IPS DF 6.9 (cell line): ENCODE measurements around the gene GREB1.

Source experiments
- DNase-seq: peaks from one replicate; pipeline ENCODE4 v3.0.0-alpha.2; 2013; ENCODE audit warnings: low read depth, low spot score
- H3K27ac ChIP-seq: one replicate; pipeline ENCODE4 v1.5.1; 2013; ENCODE audit warnings: low read length, control low read depth
- H3K27me3 ChIP-seq: 2 replicates; pipeline ENCODE4 v1.6.1; 2013; ENCODE audit warnings: mild to moderate bottlenecking, low read length; ENCODE audit not compliant: control insufficient read depth, insufficient read depth
- H3K36me3 ChIP-seq: 2 replicates; pipeline ENCODE4 v1.6.1; 2013; ENCODE audit warnings: low read length; ENCODE audit not compliant: control insufficient read depth, insufficient read depth
- H3K4me1 ChIP-seq: 2 replicates; pipeline ENCODE4 v1.6.1; 2013; ENCODE audit warnings: low read length; ENCODE audit not compliant: control insufficient read depth, insufficient read depth
- H3K4me3 ChIP-seq: 2 replicates; pipeline ENCODE4 v1.5.1; 2013; ENCODE audit warnings: mild to moderate bottlenecking, low read length
- H3K9me3 ChIP-seq: 2 replicates; pipeline ENCODE4 v1.6.1; 2013; ENCODE audit warnings: low read length, inconsistent platforms; ENCODE audit not compliant: control insufficient read depth, insufficient read depth
- WGBS: extraction: QIAGEN DNeasy Blood & Tissue Kit; methylation state at CpG from one replicate; pipeline ENCODE4 v1.1.7; 2013; ENCODE audit warnings: mixed read lengths, missing lambda C conversion rate; ENCODE audit not compliant: insufficient read length, insufficient coverage; 5-methylcytosine and 5-hydroxymethylcytosine counted together

The GREB1 gene

DNA sequence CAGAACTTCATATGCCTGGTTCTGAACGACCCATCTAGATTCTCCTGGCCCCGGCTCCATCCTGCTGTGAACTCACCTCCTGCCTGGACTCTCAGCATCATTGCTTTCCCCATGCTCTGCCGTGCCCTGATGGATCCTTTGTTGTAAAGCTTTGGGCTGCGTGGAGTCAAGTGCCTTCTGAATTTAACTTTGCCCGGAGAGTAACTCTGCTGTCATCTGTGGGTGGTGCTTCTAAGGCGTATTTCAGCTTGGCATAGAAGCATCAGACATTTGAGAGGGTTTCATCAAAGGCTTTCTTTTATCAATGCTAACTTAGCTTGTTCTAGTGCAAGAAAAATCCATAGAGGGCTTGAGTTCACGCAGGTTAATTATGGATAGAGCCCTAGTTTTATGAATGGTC is 8.1 kb upstream of the GREB1 start:
- Histone ChIP-seq H3K9me3 (no peaks in the 10 kb centered on the region), H3K36me3 (no peaks in the 10 kb centered on the region), H3K27ac (no peak overlapping the region), H3K4me1 (peaks cover 3% of the 10 kb centered on the region; the same call in 1 of the 2 replicates), H3K4me3 (no peak overlapping the region), H3K27me3 (no peaks in the 10 kb centered on the region)
- no CpG with 5 or more reads among the region's 7 CpGs for WGBS
- DNase-seq, result no peak

DNA sequence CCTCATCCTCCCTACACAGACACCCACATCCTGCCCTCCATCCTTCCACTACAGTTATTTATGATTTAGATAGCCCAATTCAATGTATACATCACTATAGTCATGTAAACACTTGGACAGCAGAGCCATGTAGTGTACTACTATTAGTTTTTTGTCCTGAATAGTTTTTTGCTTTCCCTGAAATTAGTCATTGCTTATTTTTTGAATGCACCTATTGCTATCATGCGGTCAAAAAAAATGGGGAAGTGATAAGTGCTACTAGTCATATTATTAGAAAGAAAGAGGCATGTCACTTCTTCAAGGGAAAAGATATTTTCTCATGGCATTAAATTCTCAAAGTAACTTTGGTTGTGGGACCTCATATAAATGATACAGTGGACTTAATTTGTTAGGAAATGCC is 6.8 kb upstream of the GREB1 start:
- no peak for DNase-seq
- no CpG with 5 or more reads among the region's 1 CpG for WGBS

GRCh38 chr2:11528228-11528627 is 5.6 kb upstream of the GREB1 start:
- Histone ChIP-seq H3K27ac (no peak overlapping the region), H3K27me3 (no peaks in the 10 kb centered on the region), H3K4me1 (peaks cover 3% of the 10 kb centered on the region; the same call in 1 of the 2 replicates), H3K4me3 (no peak overlapping the region), H3K36me3 (no peaks in the 10 kb centered on the region), H3K9me3 (no peaks in the 10 kb centered on the region)
- no peak for DNase-seq
- no CpG with 5 or more reads among the region's 3 CpGs for WGBS

More for the DNA sequence above, 6.8 kb upstream of the GREB1 start:
- peaks cover 3% of the 10 kb centered on the region; the same call in 1 of the 2 replicates for H3K4me1 ChIP-seq
- no peaks in the 10 kb centered on the region for H3K36me3 ChIP-seq
- H3K27ac ChIP-seq, result no peak overlapping the region
- H3K4me3 ChIP-seq, result no peak overlapping the region
- H3K27me3 ChIP-seq, result no peaks in the 10 kb centered on the region
- H3K9me3 ChIP-seq, result no peaks in the 10 kb centered on the region

- Histone ChIP-seq H3K4me3 (no peak overlapping the region), H3K27me3 (no peaks in the 10 kb centered on the region), H3K27ac (no peak overlapping the region), H3K36me3 (no peaks in the 10 kb centered on the region), H3K4me1 (0 out of 2 replicates have a peak, but pooled peaks cover 2% of the 10 kb centered on the region), H3K9me3 (no peaks in the 10 kb centered on the region)
- no peak for DNase-seq
- no CpG with 5 or more reads among the region's 6 CpGs for WGBS
Measured at GRCh38 chr2:11530864-11531465, 2.9 kb upstream of the GREB1 start.

DNA sequence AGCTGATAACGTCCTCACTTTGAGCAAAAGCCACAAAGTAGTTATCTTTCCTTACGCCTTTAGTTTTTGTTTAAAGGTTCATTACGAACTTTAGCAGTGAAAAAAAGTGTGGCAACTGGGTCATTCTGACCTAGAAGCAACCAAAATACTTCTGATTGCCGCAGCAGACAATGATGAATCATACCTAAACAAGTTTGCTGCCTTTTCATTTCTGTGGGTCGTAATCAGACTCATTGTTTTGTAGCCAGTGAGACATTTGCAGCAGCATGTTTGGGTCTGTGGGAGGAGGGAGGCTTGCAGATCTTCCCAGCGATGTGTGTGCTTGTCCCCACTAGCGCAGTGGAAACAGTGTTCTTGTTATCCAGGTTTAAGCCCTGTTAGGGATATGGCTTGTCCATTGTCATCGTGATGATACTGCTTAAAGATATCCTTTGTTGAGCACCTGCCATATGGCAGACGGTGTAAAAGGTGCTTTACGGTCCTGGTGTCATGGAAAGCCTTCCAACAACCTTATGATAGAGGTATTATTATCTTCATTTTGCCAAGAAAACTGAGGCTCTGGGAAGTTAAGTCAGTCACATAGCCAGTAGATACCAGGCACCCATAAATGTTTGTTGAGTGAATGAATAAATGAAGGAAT is 1.3 kb upstream of the GREB1 start:
- H3K36me3 ChIP-seq, result no peaks in the 10 kb centered on the region
- H3K9me3 ChIP-seq, result no peaks in the 10 kb centered on the region
- no peaks in the 10 kb centered on the region for H3K27me3 ChIP-seq
- no CpG with 5 or more reads among the region's 10 CpGs for WGBS
- H3K27ac ChIP-seq, result no peak overlapping the region
- DNase-seq, result no peak
- 0 out of 2 replicates have a peak, but pooled peaks cover 2% of the 10 kb centered on the region for H3K4me1 ChIP-seq
- H3K4me3 ChIP-seq, result no peak overlapping the region

DNA sequence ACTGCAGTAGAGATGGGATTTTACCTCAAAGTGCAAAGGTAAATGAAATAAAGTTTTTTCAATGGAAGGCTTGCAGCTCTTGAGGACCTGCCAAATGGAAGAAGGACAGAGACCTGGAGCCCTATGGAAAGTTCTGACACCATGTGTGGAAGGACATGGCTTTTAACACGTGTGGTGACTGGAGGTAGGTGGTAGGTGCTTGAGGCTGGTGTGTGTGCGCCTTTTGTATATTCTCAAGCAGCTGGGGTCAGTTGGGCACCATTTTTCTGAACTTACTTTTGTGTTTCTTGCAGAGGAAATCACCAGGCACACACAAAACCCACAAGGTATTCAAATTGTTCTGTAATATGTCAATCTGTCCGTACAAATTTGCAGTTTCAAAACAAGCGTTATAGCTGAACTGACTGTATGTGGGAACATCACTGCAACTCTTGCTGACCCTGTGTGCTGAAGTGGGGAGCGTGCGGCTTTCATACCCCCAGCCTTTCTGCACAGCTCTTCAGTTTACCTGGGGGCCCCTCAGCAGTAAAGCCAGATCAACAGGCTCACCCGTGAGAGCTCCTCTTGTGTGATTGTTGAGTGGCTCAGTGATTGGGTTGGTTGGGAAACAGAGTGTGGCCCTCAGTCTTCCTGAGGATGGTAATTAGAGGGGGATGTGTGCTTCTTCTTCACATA is 363 bp downstream of the GREB1 start:
- Histone ChIP-seq H3K27ac (no peak overlapping the region), H3K27me3 (no peaks in the 10 kb centered on the region), H3K4me3 (no peak overlapping the region), H3K4me1 (peaks cover 4% of the 10 kb centered on the region), H3K36me3 (no peaks in the 10 kb centered on the region), H3K9me3 (no peaks in the 10 kb centered on the region)
- WGBS, result no CpG with 5 or more reads among the region's 7 CpGs
- no peak for DNase-seq

DNA sequence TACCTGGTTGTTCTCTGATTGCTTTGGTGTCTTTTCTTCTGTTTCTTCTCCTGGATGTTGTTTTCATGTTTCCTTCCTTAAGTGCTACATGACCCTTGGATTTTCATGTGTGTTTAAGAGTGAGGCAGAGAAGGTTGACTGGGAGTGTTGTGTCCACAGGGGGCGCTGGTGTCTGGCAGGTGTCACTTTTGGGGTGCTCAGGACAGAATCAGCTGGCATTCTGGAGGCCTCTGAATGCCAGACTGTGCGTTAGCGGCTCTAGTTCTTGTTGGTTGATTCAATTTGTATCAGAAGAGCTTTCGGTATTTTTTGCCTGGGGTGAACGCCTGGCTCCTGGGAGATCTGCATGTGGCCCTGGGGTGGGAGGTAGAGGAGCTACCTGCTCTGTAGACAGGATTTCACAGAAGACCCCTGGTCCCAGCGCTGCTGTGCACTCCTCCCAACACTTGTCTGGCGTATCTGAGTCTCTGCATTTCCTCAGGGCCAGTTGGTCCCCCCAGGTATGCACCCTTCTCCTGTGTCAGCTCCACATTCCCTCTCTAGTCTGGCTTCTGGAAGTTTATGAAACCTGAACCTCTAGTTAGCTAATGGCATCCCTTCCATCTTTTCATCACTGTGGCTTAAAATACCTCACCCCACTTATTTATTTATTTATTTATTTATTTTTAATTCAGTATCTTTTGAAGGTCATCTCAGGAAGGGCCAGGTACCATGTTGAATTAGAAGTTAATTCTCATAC is 1.1 kb downstream of the GREB1 start:
- Histone ChIP-seq H3K36me3 (no peaks in the 10 kb centered on the region), H3K9me3 (no peaks in the 10 kb centered on the region), H3K27me3 (no peaks in the 10 kb centered on the region), H3K4me1 (peaks cover 7% of the 10 kb centered on the region), H3K4me3 (no peak overlapping the region), H3K27ac (no peak overlapping the region)
- WGBS, result no CpG with 5 or more reads among the region's 7 CpGs
- no peak for DNase-seq

DNA sequence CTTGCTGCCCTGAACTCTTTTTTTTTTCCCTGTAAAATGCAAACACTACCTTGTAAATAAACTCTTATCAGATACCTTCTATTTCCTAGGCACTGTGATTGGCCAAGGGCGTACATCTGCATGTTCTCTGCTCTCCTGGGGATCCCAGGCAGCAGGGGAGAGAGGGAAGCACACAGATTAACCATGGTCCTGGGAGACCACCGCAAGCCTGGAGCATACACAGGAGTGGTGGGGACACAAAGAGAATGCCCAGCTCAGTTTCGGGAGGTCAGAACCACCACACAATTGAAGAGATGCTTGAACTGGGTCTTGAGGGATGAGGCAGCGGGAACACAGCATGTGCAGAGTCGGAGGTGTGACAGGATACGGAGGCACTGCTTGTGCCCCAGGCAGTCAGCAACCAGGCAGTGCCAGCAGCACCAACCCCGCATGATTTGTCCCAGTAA is 2.1 kb downstream of the GREB1 start:
- H3K4me3 ChIP-seq, result no peak overlapping the region
- WGBS, result no CpG with 5 or more reads among the region's 7 CpGs
- DNase-seq, result no peak
- no peaks in the 10 kb centered on the region for H3K27me3 ChIP-seq
- H3K36me3 ChIP-seq, result no peaks in the 10 kb centered on the region
- peaks cover 14% of the 10 kb centered on the region for H3K4me1 ChIP-seq
- H3K27ac ChIP-seq, result no peak overlapping the region
- no peaks in the 10 kb centered on the region for H3K9me3 ChIP-seq

GRCh38 chr2:11537951-11538350 is 4.1 kb downstream of the GREB1 start:
- no peak for DNase-seq
- whole genome bisulfite sequencing, result no CpG with 5 or more reads among the region's 13 CpGs
- Histone ChIP-seq H3K4me1 (peaks cover 24% of the 10 kb centered on the region), H3K27ac (no peak overlapping the region), H3K9me3 (no peaks in the 10 kb centered on the region), H3K4me3 (no peak overlapping the region; the same call in 1 of the 2 replicates), H3K27me3 (no peaks in the 10 kb centered on the region), H3K36me3 (no peaks in the 10 kb centered on the region)
